Measurements from ENCODE around the gene CCDC69.

DNA sequence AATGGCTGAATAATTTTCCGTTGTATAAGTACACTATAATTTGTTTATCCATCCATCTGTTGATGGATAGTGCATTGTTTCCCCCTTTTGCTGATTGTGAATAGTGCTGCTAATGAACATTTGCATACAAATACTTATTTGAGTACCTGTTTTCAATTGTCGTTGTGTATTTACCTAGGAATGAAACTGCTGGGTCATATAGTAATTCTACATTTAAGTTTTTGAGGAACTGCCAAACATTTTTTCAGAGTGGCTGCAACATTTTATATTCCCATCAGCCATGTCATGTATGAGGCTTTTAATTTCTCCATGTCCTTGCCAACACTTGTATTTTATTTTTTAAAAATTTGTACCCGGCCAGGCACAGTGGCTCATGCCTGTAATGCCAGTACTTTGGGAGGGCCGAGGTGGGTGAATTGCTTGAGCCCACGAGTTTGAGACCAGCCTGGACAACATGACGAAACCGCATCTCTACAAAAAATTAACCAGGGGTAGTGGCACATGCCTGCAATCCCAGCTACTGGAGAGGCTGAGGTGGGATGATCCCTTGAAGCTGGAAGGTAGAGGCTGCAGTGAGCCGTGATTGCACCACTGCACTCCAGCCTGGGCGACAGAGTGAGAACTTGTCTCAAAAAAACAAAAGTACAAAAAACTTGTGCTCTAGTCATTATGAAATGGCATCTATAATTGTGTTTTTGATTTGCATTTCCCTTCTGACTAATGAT lies 64.1 kb downstream of the CCDC69 start:
- TF ChIP-seq, protein P1, sequence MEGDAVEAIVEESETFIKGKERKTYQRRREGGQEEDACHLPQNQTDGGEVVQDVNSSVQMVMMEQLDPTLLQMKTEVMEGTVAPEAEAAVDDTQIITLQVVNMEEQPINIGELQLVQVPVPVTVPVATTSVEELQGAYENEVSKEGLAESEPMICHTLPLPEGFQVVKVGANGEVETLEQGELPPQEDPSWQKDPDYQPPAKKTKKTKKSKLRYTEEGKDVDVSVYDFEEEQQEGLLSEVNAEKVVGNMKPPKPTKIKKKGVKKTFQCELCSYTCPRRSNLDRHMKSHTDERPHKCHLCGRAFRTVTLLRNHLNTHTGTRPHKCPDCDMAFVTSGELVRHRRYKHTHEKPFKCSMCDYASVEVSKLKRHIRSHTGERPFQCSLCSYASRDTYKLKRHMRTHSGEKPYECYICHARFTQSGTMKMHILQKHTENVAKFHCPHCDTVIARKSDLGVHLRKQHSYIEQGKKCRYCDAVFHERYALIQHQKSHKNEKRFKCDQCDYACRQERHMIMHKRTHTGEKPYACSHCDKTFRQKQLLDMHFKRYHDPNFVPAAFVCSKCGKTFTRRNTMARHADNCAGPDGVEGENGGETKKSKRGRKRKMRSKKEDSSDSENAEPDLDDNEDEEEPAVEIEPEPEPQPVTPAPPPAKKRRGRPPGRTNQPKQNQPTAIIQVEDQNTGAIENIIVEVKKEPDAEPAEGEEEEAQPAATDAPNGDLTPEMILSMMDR (IDR thresholded peaks at IDR 0.05) = no peak
- TF ChIP-seq POLR2A (IDR thresholded peaks at IDR 0.05) = no peak
